ENCODE data around the gene SNX21. TPM values are rescaled to one million over a fixed set of nuclear protein-coding genes. Genes with fewer than 3 reads are reported as not detected.

SNX21 gene
- total and polyA plus RNA-seq, 9 of the 15 experiments (the other 6 are each of a cell fraction or from before 2014, with no cell fraction given) = 0.10 to 1.2 (median 0.42) TPM

DNA sequence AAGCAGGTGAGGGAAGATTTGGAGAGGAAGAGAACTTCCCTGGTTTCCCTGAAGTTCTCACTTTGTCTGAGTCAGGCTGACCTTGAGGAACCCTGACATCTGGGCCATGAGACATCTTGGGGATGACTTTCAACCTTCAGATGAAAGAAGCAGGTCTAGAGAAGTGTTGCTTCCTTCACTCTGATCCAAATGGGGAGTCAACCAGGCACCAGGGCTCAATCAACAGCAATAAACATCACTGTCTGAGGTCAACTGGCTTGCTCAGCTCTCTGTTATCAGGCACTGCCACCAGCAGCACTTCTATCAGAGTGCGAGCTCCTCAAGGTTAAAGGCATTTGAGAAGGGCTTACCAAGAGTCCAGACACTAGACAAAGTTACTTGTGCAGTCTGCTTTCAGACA is 17.3 kb downstream of the SNX21 start (continued):
- TF ChIP-seq, protein P1, sequence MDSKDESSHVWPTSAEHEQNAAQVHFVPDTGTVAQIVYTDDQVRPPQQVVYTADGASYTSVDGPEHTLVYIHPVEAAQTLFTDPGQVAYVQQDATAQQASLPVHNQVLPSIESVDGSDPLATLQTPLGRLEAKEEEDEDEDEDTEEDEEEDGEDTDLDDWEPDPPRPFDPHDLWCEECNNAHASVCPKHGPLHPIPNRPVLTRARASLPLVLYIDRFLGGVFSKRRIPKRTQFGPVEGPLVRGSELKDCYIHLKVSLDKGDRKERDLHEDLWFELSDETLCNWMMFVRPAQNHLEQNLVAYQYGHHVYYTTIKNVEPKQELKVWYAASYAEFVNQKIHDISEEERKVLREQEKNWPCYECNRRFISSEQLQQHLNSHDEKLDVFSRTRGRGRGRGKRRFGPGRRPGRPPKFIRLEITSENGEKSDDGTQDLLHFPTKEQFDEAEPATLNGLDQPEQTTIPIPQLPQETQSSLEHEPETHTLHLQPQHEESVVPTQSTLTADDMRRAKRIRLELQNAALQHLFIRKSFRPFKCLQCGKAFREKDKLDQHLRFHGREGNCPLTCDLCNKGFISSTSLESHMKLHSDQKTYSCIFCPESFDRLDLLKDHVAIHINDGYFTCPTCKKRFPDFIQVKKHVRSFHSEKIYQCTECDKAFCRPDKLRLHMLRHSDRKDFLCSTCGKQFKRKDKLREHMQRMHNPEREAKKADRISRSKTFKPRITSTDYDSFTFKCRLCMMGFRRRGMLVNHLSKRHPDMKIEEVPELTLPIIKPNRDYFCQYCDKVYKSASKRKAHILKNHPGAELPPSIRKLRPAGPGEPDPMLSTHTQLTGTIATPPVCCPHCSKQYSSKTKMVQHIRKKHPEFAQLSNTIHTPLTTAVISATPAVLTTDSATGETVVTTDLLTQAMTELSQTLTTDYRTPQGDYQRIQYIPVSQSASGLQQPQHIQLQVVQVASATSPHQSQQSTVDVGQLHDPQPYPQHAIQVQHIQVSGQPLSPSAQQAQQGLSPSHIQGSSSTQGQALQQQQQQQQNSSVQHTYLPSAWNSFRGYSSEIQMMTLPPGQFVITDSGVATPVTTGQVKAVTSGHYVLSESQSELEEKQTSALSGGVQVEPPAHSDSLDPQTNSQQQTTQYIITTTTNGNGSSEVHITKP (IDR thresholded peaks at IDR 0.05; ENCODE audit: partially characterized antibody) = no peak
- TF ChIP-seq PRMT5 (CRISPR knock-in tag; IDR thresholded peaks at IDR 0.05) (no peak), CBFA2T3 (IDR thresholded peaks at IDR 0.05) (peak; percentile 93), JUND (IDR thresholded peaks at IDR 0.05; ENCODE audit: borderline replicate concordance, low read depth, low read length) (peak; percentile 36; the same call in 1 of the 2 replicates), JUND (tag; IDR thresholded peaks at IDR 0.05; ENCODE audit: borderline replicate concordance, low read depth, low read length) (peak; percentile 54; the same call in 1 of the 3 replicates), MTA2 (IDR thresholded peaks at IDR 0.05; ENCODE audit: low read depth) (peak; percentile 59; the same call in 1 of the 2 replicates), TEAD4 (IDR thresholded peaks at IDR 0.05; ENCODE audit: low read length) (peak; percentile 56; the same call in 1 of the 2 replicates), TEAD4 (CRISPR knock-in tag; IDR thresholded peaks at IDR 0.05; ENCODE audit: borderline replicate concordance) (no peak), ESRRA (IDR thresholded peaks at IDR 0.05; ENCODE audit: borderline replicate concordance, low read depth) (peak; percentile 84; the same call in 1 of the 2 replicates), NCOR1 (IDR thresholded peaks at IDR 0.05) (peak; percentile 86), EP300 (IDR thresholded peaks at IDR 0.05; ENCODE audit: low read length) (peak; percentile 58; the same call in 1 of the 2 replicates), FIP1L1 (IDR thresholded peaks at IDR 0.05; ENCODE audit: low read depth, low read length, poor library complexity, severe bottlenecking) (no peak), EHMT2 (IDR thresholded peaks at IDR 0.05) (peak; percentile 70; the same call in 1 of the 2 replicates), TCF3 (CRISPR knock-in tag; IDR thresholded peaks at IDR 0.05) (peak; percentile 92), ZNF764 (CRISPR knock-in tag; IDR thresholded peaks at IDR 0.05; ENCODE audit: low read depth) (no peak)
- TF ChIP-seq, protein P2, sequence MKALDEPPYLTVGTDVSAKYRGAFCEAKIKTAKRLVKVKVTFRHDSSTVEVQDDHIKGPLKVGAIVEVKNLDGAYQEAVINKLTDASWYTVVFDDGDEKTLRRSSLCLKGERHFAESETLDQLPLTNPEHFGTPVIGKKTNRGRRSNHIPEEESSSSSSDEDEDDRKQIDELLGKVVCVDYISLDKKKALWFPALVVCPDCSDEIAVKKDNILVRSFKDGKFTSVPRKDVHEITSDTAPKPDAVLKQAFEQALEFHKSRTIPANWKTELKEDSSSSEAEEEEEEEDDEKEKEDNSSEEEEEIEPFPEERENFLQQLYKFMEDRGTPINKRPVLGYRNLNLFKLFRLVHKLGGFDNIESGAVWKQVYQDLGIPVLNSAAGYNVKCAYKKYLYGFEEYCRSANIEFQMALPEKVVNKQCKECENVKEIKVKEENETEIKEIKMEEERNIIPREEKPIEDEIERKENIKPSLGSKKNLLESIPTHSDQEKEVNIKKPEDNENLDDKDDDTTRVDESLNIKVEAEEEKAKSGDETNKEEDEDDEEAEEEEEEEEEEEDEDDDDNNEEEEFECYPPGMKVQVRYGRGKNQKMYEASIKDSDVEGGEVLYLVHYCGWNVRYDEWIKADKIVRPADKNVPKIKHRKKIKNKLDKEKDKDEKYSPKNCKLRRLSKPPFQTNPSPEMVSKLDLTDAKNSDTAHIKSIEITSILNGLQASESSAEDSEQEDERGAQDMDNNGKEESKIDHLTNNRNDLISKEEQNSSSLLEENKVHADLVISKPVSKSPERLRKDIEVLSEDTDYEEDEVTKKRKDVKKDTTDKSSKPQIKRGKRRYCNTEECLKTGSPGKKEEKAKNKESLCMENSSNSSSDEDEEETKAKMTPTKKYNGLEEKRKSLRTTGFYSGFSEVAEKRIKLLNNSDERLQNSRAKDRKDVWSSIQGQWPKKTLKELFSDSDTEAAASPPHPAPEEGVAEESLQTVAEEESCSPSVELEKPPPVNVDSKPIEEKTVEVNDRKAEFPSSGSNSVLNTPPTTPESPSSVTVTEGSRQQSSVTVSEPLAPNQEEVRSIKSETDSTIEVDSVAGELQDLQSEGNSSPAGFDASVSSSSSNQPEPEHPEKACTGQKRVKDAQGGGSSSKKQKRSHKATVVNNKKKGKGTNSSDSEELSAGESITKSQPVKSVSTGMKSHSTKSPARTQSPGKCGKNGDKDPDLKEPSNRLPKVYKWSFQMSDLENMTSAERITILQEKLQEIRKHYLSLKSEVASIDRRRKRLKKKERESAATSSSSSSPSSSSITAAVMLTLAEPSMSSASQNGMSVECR (CRISPR knock-in tag; IDR thresholded peaks at IDR 0.05) = no peak
